PFSK-1 (cell line): ENCODE results near the gene HAVCR2.

Experiments used
- POLR2AphosphoS5 ChIP-seq: IDR thresholded peaks from 2 replicates; pipeline ENCODE4 v1.6.1; 2012; ENCODE audit warnings: low read depth, mild to moderate bottlenecking, control low read depth, low read length, moderate library complexity
- TAF1 ChIP-seq: IDR thresholded peaks from 2 replicates; pipeline ENCODE4 v1.6.1; 2012; ENCODE audit warnings: low read length, control low read depth, borderline replicate concordance; ENCODE audit not compliant: insufficient read depth
- TF ChIP-seq, protein P1 (sequence below), 2 experiments: IDR thresholded peaks; 2 replicates each; pipeline versions ENCODE4 v1.6.1 to v1.8.0; 2011 to 2012; ENCODE audit warnings: low read depth in 2 of 2, low read length in 2 of 2, control low read depth in 1 of 2, inconsistent platforms in 1 of 2, mild to moderate bottlenecking in 1 of 2, moderate library complexity in 1 of 2; ENCODE audit not compliant: insufficient read depth in 1 of 2

DNA sequence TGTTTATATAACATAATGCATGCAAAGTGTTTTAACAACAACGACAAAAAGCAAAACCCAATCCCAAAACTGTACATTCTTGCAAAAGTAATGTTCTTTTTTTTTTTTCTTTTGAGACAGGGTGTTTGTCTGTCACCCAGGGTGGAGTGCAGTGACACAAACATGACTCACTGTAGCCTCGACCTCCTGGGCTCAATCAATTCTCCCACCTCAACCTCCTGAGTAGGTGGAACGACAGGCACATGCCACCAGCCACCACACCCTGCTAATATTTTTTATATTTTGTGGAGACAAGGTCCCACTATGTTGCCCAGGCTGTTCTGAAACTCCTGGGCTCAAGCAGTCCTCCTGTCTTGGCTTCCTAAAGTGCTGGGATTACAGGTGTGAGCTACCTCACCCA, 36.3 kb downstream of the HAVCR2 start:
- TF ChIP-seq, protein P1, sequence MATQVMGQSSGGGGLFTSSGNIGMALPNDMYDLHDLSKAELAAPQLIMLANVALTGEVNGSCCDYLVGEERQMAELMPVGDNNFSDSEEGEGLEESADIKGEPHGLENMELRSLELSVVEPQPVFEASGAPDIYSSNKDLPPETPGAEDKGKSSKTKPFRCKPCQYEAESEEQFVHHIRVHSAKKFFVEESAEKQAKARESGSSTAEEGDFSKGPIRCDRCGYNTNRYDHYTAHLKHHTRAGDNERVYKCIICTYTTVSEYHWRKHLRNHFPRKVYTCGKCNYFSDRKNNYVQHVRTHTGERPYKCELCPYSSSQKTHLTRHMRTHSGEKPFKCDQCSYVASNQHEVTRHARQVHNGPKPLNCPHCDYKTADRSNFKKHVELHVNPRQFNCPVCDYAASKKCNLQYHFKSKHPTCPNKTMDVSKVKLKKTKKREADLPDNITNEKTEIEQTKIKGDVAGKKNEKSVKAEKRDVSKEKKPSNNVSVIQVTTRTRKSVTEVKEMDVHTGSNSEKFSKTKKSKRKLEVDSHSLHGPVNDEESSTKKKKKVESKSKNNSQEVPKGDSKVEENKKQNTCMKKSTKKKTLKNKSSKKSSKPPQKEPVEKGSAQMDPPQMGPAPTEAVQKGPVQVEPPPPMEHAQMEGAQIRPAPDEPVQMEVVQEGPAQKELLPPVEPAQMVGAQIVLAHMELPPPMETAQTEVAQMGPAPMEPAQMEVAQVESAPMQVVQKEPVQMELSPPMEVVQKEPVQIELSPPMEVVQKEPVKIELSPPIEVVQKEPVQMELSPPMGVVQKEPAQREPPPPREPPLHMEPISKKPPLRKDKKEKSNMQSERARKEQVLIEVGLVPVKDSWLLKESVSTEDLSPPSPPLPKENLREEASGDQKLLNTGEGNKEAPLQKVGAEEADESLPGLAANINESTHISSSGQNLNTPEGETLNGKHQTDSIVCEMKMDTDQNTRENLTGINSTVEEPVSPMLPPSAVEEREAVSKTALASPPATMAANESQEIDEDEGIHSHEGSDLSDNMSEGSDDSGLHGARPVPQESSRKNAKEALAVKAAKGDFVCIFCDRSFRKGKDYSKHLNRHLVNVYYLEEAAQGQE (IDR thresholded peaks at IDR 0.05; ENCODE audit: insufficient read depth in 1 of 2, low read depth in 2 of 2, low read length in 2 of 2) = no peak
- TF ChIP-seq TAF1 = no peak
- no peak for TF ChIP-seq POLR2AphosphoS5
